PFSK-1 (cell line): ENCODE results near the gene MAGEA9.

Source experiments
- FOXP2 ChIP-seq: optimal IDR thresholded peaks from 2 replicates; pipeline ENCODE3; 2011; ENCODE audit warnings: borderline replicate concordance, control low read depth, inconsistent platforms; ENCODE audit not compliant: insufficient read depth; ENCODE audit errors: extremely low read length, extremely low read depth
- POLR2AphosphoS5 ChIP-seq: IDR thresholded peaks from 2 replicates; pipeline ENCODE4 v1.6.1; 2012; ENCODE audit warnings: low read depth, mild to moderate bottlenecking, control low read depth, low read length, moderate library complexity
- SIN3A ChIP-seq: IDR thresholded peaks from 2 replicates; pipeline ENCODE4 v1.6.1; 2012; ENCODE audit warnings: mild to moderate bottlenecking, low read length, moderate library complexity, borderline replicate concordance; ENCODE audit not compliant: insufficient read depth
- TAF1 ChIP-seq: IDR thresholded peaks from 2 replicates; pipeline ENCODE4 v1.6.1; 2012; ENCODE audit warnings: low read length, control low read depth, borderline replicate concordance; ENCODE audit not compliant: insufficient read depth
- TF ChIP-seq, protein P1 (sequence below), 2 experiments: IDR thresholded peaks; 2 replicates each; pipeline versions ENCODE4 v1.6.1 to v1.8.0; 2011 to 2012; ENCODE audit warnings: low read depth in 2 of 2, low read length in 2 of 2, control low read depth in 1 of 2, inconsistent platforms in 1 of 2, mild to moderate bottlenecking in 1 of 2, moderate library complexity in 1 of 2; ENCODE audit not compliant: insufficient read depth in 1 of 2

The MAGEA9 gene

GRCh38 chrX:149799938-149800337, 18.2 kb downstream of the MAGEA9 start:
- TF ChIP-seq POLR2AphosphoS5 (no peak), SIN3A (no peak), FOXP2 (no peak), TAF1 (no peak)
- TF ChIP-seq, protein P1, sequence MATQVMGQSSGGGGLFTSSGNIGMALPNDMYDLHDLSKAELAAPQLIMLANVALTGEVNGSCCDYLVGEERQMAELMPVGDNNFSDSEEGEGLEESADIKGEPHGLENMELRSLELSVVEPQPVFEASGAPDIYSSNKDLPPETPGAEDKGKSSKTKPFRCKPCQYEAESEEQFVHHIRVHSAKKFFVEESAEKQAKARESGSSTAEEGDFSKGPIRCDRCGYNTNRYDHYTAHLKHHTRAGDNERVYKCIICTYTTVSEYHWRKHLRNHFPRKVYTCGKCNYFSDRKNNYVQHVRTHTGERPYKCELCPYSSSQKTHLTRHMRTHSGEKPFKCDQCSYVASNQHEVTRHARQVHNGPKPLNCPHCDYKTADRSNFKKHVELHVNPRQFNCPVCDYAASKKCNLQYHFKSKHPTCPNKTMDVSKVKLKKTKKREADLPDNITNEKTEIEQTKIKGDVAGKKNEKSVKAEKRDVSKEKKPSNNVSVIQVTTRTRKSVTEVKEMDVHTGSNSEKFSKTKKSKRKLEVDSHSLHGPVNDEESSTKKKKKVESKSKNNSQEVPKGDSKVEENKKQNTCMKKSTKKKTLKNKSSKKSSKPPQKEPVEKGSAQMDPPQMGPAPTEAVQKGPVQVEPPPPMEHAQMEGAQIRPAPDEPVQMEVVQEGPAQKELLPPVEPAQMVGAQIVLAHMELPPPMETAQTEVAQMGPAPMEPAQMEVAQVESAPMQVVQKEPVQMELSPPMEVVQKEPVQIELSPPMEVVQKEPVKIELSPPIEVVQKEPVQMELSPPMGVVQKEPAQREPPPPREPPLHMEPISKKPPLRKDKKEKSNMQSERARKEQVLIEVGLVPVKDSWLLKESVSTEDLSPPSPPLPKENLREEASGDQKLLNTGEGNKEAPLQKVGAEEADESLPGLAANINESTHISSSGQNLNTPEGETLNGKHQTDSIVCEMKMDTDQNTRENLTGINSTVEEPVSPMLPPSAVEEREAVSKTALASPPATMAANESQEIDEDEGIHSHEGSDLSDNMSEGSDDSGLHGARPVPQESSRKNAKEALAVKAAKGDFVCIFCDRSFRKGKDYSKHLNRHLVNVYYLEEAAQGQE (IDR thresholded peaks at IDR 0.05; ENCODE audit: insufficient read depth in 1 of 2, low read depth in 2 of 2, low read length in 2 of 2) = no peak

GRCh38 chrX:149803458-149804062, 21.8 kb downstream of the MAGEA9 start:
- no peak for TF ChIP-seq POLR2AphosphoS5

DNA sequence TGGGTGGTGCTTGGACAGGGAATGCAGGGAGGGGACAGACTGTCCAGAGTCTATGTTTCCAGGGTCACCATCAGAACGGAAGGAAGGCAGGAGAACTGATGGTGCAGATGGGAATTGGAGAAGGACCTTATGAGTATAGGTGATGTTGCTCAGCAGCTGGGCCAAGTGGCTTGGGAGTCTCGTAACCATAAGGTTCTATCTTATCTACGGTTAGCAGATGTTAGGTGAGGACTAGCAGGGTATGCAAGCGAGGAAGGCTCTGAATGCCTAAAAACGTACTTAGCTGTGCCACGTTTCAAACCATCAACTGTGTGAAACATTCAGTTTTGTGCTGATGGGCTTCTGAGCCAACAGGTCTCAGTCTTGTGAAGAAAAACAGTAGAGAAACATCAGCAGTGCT, 22.4 kb downstream of the MAGEA9 start:
- TF ChIP-seq, protein P1 (IDR thresholded peaks at IDR 0.05; ENCODE audit: insufficient read depth in 1 of 2, low read depth in 2 of 2, low read length in 2 of 2) = no peak
- TF ChIP-seq FOXP2 (no peak), POLR2AphosphoS5 (no peak), TAF1 (no peak), SIN3A (no peak)

DNA sequence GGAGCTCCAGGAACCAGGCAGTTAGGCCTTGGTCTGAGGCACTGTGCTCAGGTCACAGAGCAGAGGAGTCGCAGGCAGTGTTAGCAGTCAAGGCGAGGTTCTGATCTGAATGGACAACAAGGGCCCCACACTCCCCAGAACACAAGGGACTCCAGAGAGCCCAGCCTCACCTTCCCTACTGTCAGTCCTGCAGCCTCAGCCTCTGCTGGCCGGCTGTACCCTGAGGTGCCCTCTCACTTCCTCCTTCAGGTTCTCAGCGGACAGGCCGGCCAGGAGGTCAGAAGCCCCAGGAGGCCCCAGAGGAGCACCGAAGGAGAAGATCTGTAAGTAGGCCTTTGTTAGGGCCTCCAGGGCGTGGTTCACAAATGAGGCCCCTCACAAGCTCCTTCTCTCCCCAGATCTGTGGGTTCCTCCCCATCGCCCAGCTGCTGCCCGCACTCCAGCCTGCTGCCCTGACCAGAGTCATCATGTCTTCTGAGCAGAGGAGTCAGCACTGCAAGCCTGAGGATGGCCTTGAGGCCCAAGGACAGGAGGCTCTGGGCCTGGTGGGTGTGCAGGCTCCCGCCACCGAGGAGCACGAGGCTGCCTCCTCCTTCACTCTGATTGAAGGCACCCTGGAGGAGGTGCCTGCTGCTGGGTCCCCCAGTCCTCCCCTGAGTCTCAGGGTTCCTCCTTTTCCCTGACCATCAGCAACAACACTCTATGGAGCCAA, 26.2 kb downstream of the MAGEA9 start:
- TF ChIP-seq SIN3A = no peak
- TF ChIP-seq TAF1 = no peak
- no peak for TF ChIP-seq POLR2AphosphoS5
- TF ChIP-seq, protein P1 (IDR thresholded peaks at IDR 0.05; ENCODE audit: insufficient read depth in 1 of 2, low read depth in 2 of 2, low read length in 2 of 2) = no peak
- TF ChIP-seq FOXP2 = no peak

GRCh38 chrX:149818652-149819051, 36.9 kb downstream of the MAGEA9 start:
- TF ChIP-seq SIN3A (no peak), FOXP2 (no peak), POLR2AphosphoS5 (no peak), TAF1 (no peak)
- TF ChIP-seq, protein P1 (IDR thresholded peaks at IDR 0.05; ENCODE audit: insufficient read depth in 1 of 2, low read depth in 2 of 2, low read length in 2 of 2) = no peak
